Smooth muscle cell (in vitro differentiated cells): Measurements from ENCODE around the gene EXOC3L4. TPM values are rescaled to one million over a fixed set of nuclear protein-coding genes. Genes with fewer than 3 reads are reported as not detected.
"Not testable (repeated sequence)": the region's sequence is repeated elsewhere in the genome, so short reads cannot be mapped to it uniquely, and the experiment has no call there.

ENCODE experiments used
- DNase-seq: peaks from one replicate; lab custom pipeline; 2025; ENCODE audit not compliant: unreplicated experiment; lab: John Stamatoyannopoulos, UW
- H2AFZ ChIP-seq: fragments of 200-600 bp; sonication (generic); 2 replicates; pipeline ENCODE4 v1.6.0; 2016; ENCODE audit warnings: antibody characterized with exemption, low read depth, mild to moderate bottlenecking
- H3F3A ChIP-seq: fragments of 200-600 bp; sonication (generic); 2 replicates; pipeline ENCODE4 v1.6.0; 2017; ENCODE audit warnings: antibody characterized with exemption, low read depth
- H3K27ac ChIP-seq: fragments of 200-600 bp; sonication (generic); 2 replicates; pipeline ENCODE4 v1.5.1; 2016; ENCODE audit warnings: low read depth, mild to moderate bottlenecking
- H3K27me3 ChIP-seq: fragments of 200-600 bp; sonication (generic); 2 replicates; pipeline ENCODE4 v1.6.1; 2016; ENCODE audit warnings: low read depth, mild to moderate bottlenecking
- H3K36me3 ChIP-seq: fragments of 200-600 bp; sonication (generic); 2 replicates; pipeline ENCODE4 v1.5.1; 2016; ENCODE audit warnings: low read depth
- H3K4me1 ChIP-seq: fragments of 200-600 bp; sonication (generic); 2 replicates; pipeline ENCODE4 v1.5.1; 2016; ENCODE audit warnings: low read depth
- H3K4me2 ChIP-seq: fragments of 200-600 bp; sonication (generic); 2 replicates; pipeline ENCODE4 v1.6.0; 2016; ENCODE audit warnings: mild to moderate bottlenecking
- H3K4me3 ChIP-seq: fragments of 200-600 bp; sonication (generic); 2 replicates; pipeline ENCODE4 v1.5.1; 2016; ENCODE audit warnings: mild to moderate bottlenecking
- H3K79me2 ChIP-seq: fragments of 200-600 bp; sonication (generic); 2 replicates; pipeline ENCODE4 v1.6.0; 2016; ENCODE audit warnings: low read depth, mild to moderate bottlenecking
- H3K9ac ChIP-seq: fragments of 200-600 bp; sonication (generic); 2 replicates; pipeline ENCODE4 v1.6.0; 2016; ENCODE audit warnings: low read depth
- H3K9me3 ChIP-seq: fragments of 200-600 bp; sonication (generic); replicated peaks from 2 replicates; pipeline ENCODE4 v1.5.1; 2016; ENCODE audit warnings: low read depth
- H4K20me1 ChIP-seq: fragments of 200-600 bp; sonication (generic); 2 replicates; pipeline ENCODE4 v1.6.0; 2016; ENCODE audit warnings: low read depth
- CTCF ChIP-seq: fragments of 200-600 bp; sonication (generic); IDR thresholded peaks from 2 replicates; pipeline ENCODE4 v1.5.1; 2017; ENCODE audit warnings: borderline replicate concordance, mild to moderate bottlenecking, antibody characterized with exemption; ENCODE audit not compliant: insufficient read depth, poor library complexity, severe bottlenecking
- WGBS: methylation state at CpG from one replicate; pipeline ENCODE4 v1.1.7; 2016; ENCODE audit warnings: low lambda C conversion rate; 5-methylcytosine and 5-hydroxymethylcytosine counted together
- polyA plus RNA-seq: library from polyadenylated mRNA; unstranded; fragments of >200 nt; fragmentation: Nextera tagmentation; extraction: Ambion mirVana; gene quantifications from 2 replicates; pipeline ENCODE4 v1.2.1, GENCODE V29; 2016
- total RNA-seq: library from RNA; depleted of rRNA; stranded (reverse); fragments of >200 nt; gene quantifications from 2 replicates; pipeline ENCODE4 v1.2.3, GENCODE V29; 2014

EXOC3L4 gene
- total RNA-seq (not detected in 2 replicates), polyA plus RNA-seq (not detected in 2 replicates)

GRCh38 chr14:103094406-103095209, at the start of gene EXOC3L4:
Gene EXOC3L4, plus strand, starts transcription at chr14:103094725. Its CDS starts 5,495 bp downstream, at chr14:103100220.
- Histone ChIP-seq H3K79me2 (no peaks in the 10 kb centered on the region), H3K4me3 (no peak within 1 kb of the TSS), H3K9me3 (no peaks in the 10 kb centered on the region), H3K27me3 (no peaks in the 10 kb centered on the region), H2AFZ (no peak within 1 kb of the TSS), H3K4me1 (no peaks in the 10 kb centered on the region), H3K4me2 (no peak within 1 kb of the TSS), H3K27ac (no peak within 1 kb of the TSS), H3F3A (no peaks in the 10 kb centered on the region), H3K36me3 (no peaks in the 10 kb centered on the region), H3K9ac (no peak within 1 kb of the TSS), H4K20me1 (no peaks in the 10 kb centered on the region)
- no peak for TF ChIP-seq CTCF
- no peak for DNase-seq
- 87% methylated on average over 18 of the region's 23 CpGs for WGBS

- Histone ChIP-seq H3K4me2 (no peak overlapping the region), H3K36me3 (no peaks in the 10 kb centered on the region), H3K79me2 (peaks cover 100% of the 10 kb centered on the region), H3K4me1 (no peaks in the 10 kb centered on the region), H3K9me3 (no peaks in the 10 kb centered on the region), H4K20me1 (peaks cover 99% of the 10 kb centered on the region), H3K9ac (no peak overlapping the region), H3K27me3 (no peaks in the 10 kb centered on the region), H3K27ac (no peak overlapping the region), H3F3A (no peaks in the 10 kb centered on the region), H2AFZ (no peak overlapping the region), H3K4me3 (no peak overlapping the region)
- WGBS = 91% methylated on average over 15 of the region's 15 CpGs
- TF ChIP-seq CTCF = no peak
- no peak for DNase-seq
Measured at GRCh38 chr14:103045371-103045869, 49.1 kb upstream of the EXOC3L4 start.

- H3K4me1 ChIP-seq, H3K4me2 ChIP-seq, H3K9me3 ChIP-seq, H3K27ac ChIP-seq, H3K4me3 ChIP-seq, H3K36me3 ChIP-seq, DNase-seq, H2AFZ ChIP-seq, H3K9ac ChIP-seq, H3K27me3 ChIP-seq, H3F3A ChIP-seq: not testable (repeated sequence)
- 91% methylated on average over 8 of the region's 8 CpGs for WGBS
- Histone ChIP-seq H4K20me1 (peaks cover 100% of the 10 kb centered on the region), H3K79me2 (peaks cover 100% of the 10 kb centered on the region)
Measured at GRCh38 chr14:103047453-103047852, 47.1 kb upstream of the EXOC3L4 start.

GRCh38 chr14:103050935-103051334, 43.6 kb upstream of the EXOC3L4 start:
- H3K27me3 ChIP-seq = no peaks in the 10 kb centered on the region
- no peaks in the 10 kb centered on the region for H3K9me3 ChIP-seq
- H3K4me3 ChIP-seq = no peak overlapping the region
- peaks cover 100% of the 10 kb centered on the region for H3K79me2 ChIP-seq
- H4K20me1 ChIP-seq = peaks cover 100% of the 10 kb centered on the region
- H3K36me3 ChIP-seq = no peaks in the 10 kb centered on the region
- no peak overlapping the region for H2AFZ ChIP-seq
- H3K9ac ChIP-seq = no peak overlapping the region
- DNase-seq = no peak
- no peak overlapping the region for H3K4me2 ChIP-seq
- H3K27ac ChIP-seq = no peak overlapping the region
- no peak for TF ChIP-seq CTCF
- peaks cover 3% of the 10 kb centered on the region for H3F3A ChIP-seq
- 90% methylated on average over 5 of the region's 5 CpGs for whole genome bisulfite sequencing
- H3K4me1 ChIP-seq = peaks cover 7% of the 10 kb centered on the region
